HCT116 (cell line): ENCODE results near the gene LHFPL6. TPM values are rescaled to one million over a fixed set of nuclear protein-coding genes. Genes with fewer than 3 reads are reported as not detected.

ENCODE experiments used
- ATAC-seq: fragments of 200-7000 bp; cut with Tn5 transposase; 2 replicates; pipeline ENCODE4 v1.9.1; 2020; ENCODE audit warnings: mild to moderate bottlenecking, moderate library complexity
- BruUV-seq: library from RNA; stranded (reverse); fragments of 400-500 nt; replicated peaks from 2 replicates; lab custom pipeline; 2021; lab: Mats Ljungman, UMichigan
- CTCF ChIA-PET: fragments of 300-600 bp; sonication (Branson Sonifier 250); formaldehyde crosslinking; loops from one replicate; lab custom pipeline; 2021; ENCODE audit warnings: antibody characterized with exemption; lab: Charles Lee
- POLR2A ChIA-PET: fragments of 300-600, 350-600 bp; sonication (Branson Sonifier 250); formaldehyde crosslinking; loops from one replicate; lab custom pipeline; 2021; ENCODE audit warnings: antibody characterized with exemption; lab: Charles Lee
- RAD21 ChIA-PET, 2 experiments: fragments of 300-600 bp; sonication (Branson Sonifier 250); formaldehyde crosslinking; loops; one replicate each; lab custom pipeline; 2023; ENCODE audit warnings: low total read pairs in 2 of 2; ENCODE audit not compliant: uncharacterized antibody in 2 of 2, unreplicated experiment in 2 of 2, low non-redundant PET in 1 of 2; lab: Charles Lee
- DNase-seq: peaks from one replicate; pipeline ENCODE4 v3.0.0-alpha.2; 2010; ENCODE audit warnings: low read depth, low spot score
- H2AFZ ChIP-seq: fragments of 200-600 bp; shearing (Covaris generic), sonication (generic); 2 replicates; pipeline ENCODE4 v1.6.1; 2017; ENCODE audit warnings: low read depth, mixed run types, mixed read lengths, antibody characterized with exemption, low read length; ENCODE audit not compliant: poor library complexity, severe bottlenecking
- H3K27ac ChIP-seq: 2 replicates; pipeline ENCODE4 v1.5.1; 2012; ENCODE audit warnings: low read depth, low read length
- H3K27me3 ChIP-seq: fragments of 200-600 bp; sonication (generic); 2 replicates; pipeline ENCODE4 v1.6.1; 2016; ENCODE audit warnings: mixed run types, low read length, mixed read lengths; ENCODE audit not compliant: insufficient read depth
- H3K36me3 ChIP-seq, 2 experiments: fragments of 200-500 bp in 1 of 2; fragments of 200-600 bp in 1 of 2; sonication (Bioruptor generic) in 1 of 2; sonication (generic) in 1 of 2; 2 replicates each; pipeline versions ENCODE4 v1.5.1 to v1.6.1; 2014 to 2016; ENCODE audit warnings: low read length in 2 of 2, inconsistent platforms in 1 of 2, mixed read lengths in 1 of 2, mixed run types in 1 of 2; ENCODE audit not compliant: insufficient read depth in 2 of 2, control insufficient read depth in 1 of 2
- H3K4me1 ChIP-seq, 2 experiments: fragments of 200-600 bp in 1 of 2; sonication (generic) in 1 of 2; 2 replicates each; pipeline versions ENCODE4 v1.5.1 to v1.6.1; 2012 to 2017; ENCODE audit warnings: low read length in 2 of 2, inconsistent platforms in 1 of 2, mild to moderate bottlenecking in 1 of 2, mixed read lengths in 1 of 2, mixed run types in 1 of 2, moderate library complexity in 1 of 2; ENCODE audit not compliant: insufficient read depth in 2 of 2, control insufficient read depth in 1 of 2
- H3K4me2 ChIP-seq: fragments of 200-600 bp; sonication (generic); 2 replicates; pipeline ENCODE4 v1.6.1; 2017; ENCODE audit warnings: mixed run types, low read length, mixed read lengths
- H3K4me3 ChIP-seq, 2 experiments: fragments of 200-600 bp in 1 of 2; sonication (generic) in 1 of 2; replicated peaks in 1 of 2; 2 replicates each; pipeline ENCODE4 v1.5.1; 2011 to 2016; ENCODE audit warnings: low read length in 2 of 2, control low read depth in 1 of 2, low read depth in 1 of 2, mild to moderate bottlenecking in 1 of 2, mixed read lengths in 1 of 2, mixed run types in 1 of 2
- H3K79me2 ChIP-seq: fragments of 200-600 bp; sonication (generic); 2 replicates; pipeline ENCODE4 v1.6.1; 2017; ENCODE audit warnings: mild to moderate bottlenecking, mixed run types, low read length, moderate library complexity, mixed read lengths; ENCODE audit not compliant: insufficient read depth
- H3K9ac ChIP-seq: fragments of 200-600 bp; sonication (generic); 2 replicates; pipeline ENCODE4 v1.6.1; 2016; ENCODE audit warnings: low read length, mixed read lengths
- H3K9me2 ChIP-seq: fragments of 200-600 bp; sonication (generic), shearing (Covaris generic); 2 replicates; pipeline ENCODE4 v1.6.1; 2017; ENCODE audit warnings: mixed run types, mild to moderate bottlenecking, moderate library complexity; ENCODE audit not compliant: insufficient read depth
- H3K9me3 ChIP-seq, 2 experiments: fragments of 200-500 bp in 1 of 2; fragments of 200-600 bp in 1 of 2; sonication (Bioruptor generic) in 1 of 2; sonication (generic) in 1 of 2; 2 replicates each; pipeline ENCODE4 v1.6.1; 2014 to 2017; ENCODE audit warnings: low read length in 2 of 2, mixed read lengths in 2 of 2, inconsistent platforms in 1 of 2, low read depth in 1 of 2, mild to moderate bottlenecking in 1 of 2, mixed run types in 1 of 2, moderate library complexity in 1 of 2; ENCODE audit not compliant: control insufficient read depth in 1 of 2, insufficient read depth in 1 of 2
- H4K20me1 ChIP-seq: fragments of 200-600 bp; sonication (generic), shearing (Covaris generic); 2 replicates; pipeline ENCODE4 v1.6.1; 2017; ENCODE audit warnings: mixed run types, mild to moderate bottlenecking, moderate library complexity; ENCODE audit not compliant: insufficient read depth
- CBX3 ChIP-seq: IDR thresholded peaks from 2 replicates; pipeline ENCODE4 v1.6.1; 2012; ENCODE audit warnings: low read depth
- FOSL1 ChIP-seq: IDR thresholded peaks from 2 replicates; pipeline ENCODE4 v1.6.1; 2012; ENCODE audit warnings: low read depth
- POLR2AphosphoS5 ChIP-seq: IDR thresholded peaks from 2 replicates; pipeline ENCODE4 v1.6.1; 2011; ENCODE audit warnings: mild to moderate bottlenecking, low read depth, low read length, moderate library complexity
- SIN3A ChIP-seq: IDR thresholded peaks from 2 replicates; pipeline ENCODE4 v1.6.1; 2012; ENCODE audit warnings: low read depth
- SP1 ChIP-seq: IDR thresholded peaks from 2 replicates; pipeline ENCODE4 v1.6.1; 2012; ENCODE audit warnings: low read depth
- ZNF274 ChIP-seq: fragments of 200-500 bp; sonication (Bioruptor generic); IDR thresholded peaks from 2 replicates; pipeline ENCODE4 v1.6.1; 2014; ENCODE audit warnings: mild to moderate bottlenecking, low read depth, low read length, inconsistent platforms
- intact Hi-C: fragments of 100-400 bp; cut with micrococcal nuclease; formaldehyde crosslinking; loops from 2 replicates; pipeline ENCODE4 v1.10.0; 2022
- total RNA-seq: library from RNA; stranded (reverse); gene quantifications from one replicate; pipeline ENCODE4 v1.2.1, GENCODE V29; 2021; ENCODE audit not compliant: unreplicated experiment
- TF ChIP-seq, protein P1 (sequence below), 3 experiments: fragments of 200-600 bp in 1 of 3; sonication (generic) in 1 of 3; IDR thresholded peaks in 2 of 3; conservative IDR thresholded peaks in 1 of 3; 2 replicates each; pipeline ENCODE4 v1.5.1; 2012 to 2017; ENCODE audit warnings: low read depth in 2 of 3, low read length in 2 of 3, antibody characterized with exemption in 1 of 3, borderline replicate concordance in 1 of 3, control low read depth in 1 of 3, mild to moderate bottlenecking in 1 of 3, mixed read lengths in 1 of 3, mixed run types in 1 of 3, moderate library complexity in 1 of 3; ENCODE audit not compliant: insufficient read depth in 1 of 3
- TF ChIP-seq, protein P2 (sequence below): IDR thresholded peaks from 2 replicates; pipeline ENCODE4 v1.6.1; 2012; ENCODE audit warnings: low read depth
- TF ChIP-seq, protein P3 (sequence below): IDR thresholded peaks from 2 replicates; pipeline ENCODE4 v1.6.1; 2012

The LHFPL6 gene
- total RNA-seq, 1 experiment from 2014 or later, result 0.22 TPM

DNA sequence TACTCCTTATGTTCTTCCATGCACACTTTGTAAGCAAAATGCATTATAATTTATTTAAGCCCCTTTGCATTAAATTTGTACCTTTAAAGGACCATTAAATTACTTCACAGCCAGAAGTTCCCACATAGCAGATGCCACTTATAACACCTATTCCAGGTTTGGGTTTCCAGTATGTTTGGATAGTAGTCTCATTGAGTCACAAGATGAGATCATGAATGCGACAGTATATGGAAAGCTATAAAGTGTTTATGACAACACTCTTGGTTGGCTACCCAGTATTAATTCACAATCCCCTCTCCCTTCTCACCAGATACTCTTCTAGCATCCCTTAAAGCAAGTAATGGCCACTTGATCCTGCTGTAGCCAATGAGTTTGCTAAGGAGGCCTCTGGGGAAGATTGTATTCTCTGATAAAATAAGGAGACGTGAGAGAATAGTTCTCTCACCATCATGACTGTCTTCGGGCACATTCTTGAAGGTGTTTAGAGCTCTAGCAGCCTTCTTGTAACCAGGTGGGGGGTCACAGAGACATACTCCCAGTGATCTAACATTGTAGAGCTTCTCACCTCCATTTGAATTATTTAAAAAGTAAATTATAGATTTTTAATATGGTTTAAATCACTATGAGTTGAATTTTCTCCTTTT, 2.8 kb upstream of the LHFPL6 start:
- ChIA-PET RAD21 (no interaction called here), POLR2A (no interaction called here), CTCF (interaction anchor here (3.5 kb wide), 1 partner anchor 10 kb away, joined by 21 read pairs; no protein-coding TSS in a partner anchor)
- H3K9ac ChIP-seq, result no peak overlapping the region
- no peak overlapping the region for H3K4me2 ChIP-seq
- H3K4me1 ChIP-seq, result peaks cover 0 to 3% of the 10 kb centered on the region in 2 experiments; a peak in 1 of 4 replicates
- BruUV-seq, result no TSS peak
- H3K9me3 ChIP-seq, result no peaks in the 10 kb centered on the region
- no peak overlapping the region for H2AFZ ChIP-seq
- ATAC-seq, result no peak
- no peak overlapping the region for H3K4me3 ChIP-seq
- no peaks in the 10 kb centered on the region for H3K79me2 ChIP-seq
- no peaks in the 10 kb centered on the region for H3K36me3 ChIP-seq
- no peak for DNase-seq
- TF ChIP-seq SP1, result no peak
- peaks cover 20% of the 10 kb centered on the region; the same call in 1 of the 2 replicates for H3K27me3 ChIP-seq
- intact Hi-C loops, result no loop called here
- no peak overlapping the region for H3K27ac ChIP-seq
- H3K9me2 ChIP-seq, result no peaks in the 10 kb centered on the region
- no peaks in the 10 kb centered on the region for H4K20me1 ChIP-seq

DNA sequence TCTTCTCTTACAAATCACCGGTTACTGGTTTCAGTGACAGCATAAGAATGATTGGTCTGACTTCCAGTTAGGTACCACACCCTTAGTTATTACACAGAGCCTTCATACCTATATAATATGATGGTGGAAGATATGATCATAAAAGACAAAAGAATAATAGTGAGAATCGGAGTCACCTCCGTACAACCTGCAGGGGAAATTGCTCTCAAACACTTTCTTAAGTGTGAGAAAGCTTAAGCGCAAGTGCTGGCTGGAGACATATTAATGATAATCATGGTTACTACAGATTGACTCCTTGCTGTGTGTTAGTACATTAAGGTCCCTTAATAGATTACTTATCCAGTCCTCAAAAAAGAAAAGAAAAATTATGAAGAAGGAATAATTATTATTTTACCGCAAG, 1.8 kb upstream of the LHFPL6 start:
- RAD21 ChIA-PET, result no interaction called here
- Histone ChIP-seq H2AFZ (no peak overlapping the region), H3K4me1 (peaks cover 0 to 3% of the 10 kb centered on the region in 2 experiments; a peak in 1 of 4 replicates), H3K27ac (no peak overlapping the region), H3K27me3 (peaks cover 31% of the 10 kb centered on the region), H3K9me2 (no peaks in the 10 kb centered on the region), H3K9me3 (no peaks in the 10 kb centered on the region), H3K4me3 (no peak overlapping the region), H3K36me3 (no peaks in the 10 kb centered on the region), H3K4me2 (no peak overlapping the region), H3K9ac (no peak overlapping the region), H3K79me2 (no peaks in the 10 kb centered on the region), H4K20me1 (no peaks in the 10 kb centered on the region)
- no peak for TF ChIP-seq CBX3
- no peak for TF ChIP-seq ZNF274
- no peak for TF ChIP-seq FOSL1
- no peak for TF ChIP-seq SIN3A
- TF ChIP-seq, protein P1, sequence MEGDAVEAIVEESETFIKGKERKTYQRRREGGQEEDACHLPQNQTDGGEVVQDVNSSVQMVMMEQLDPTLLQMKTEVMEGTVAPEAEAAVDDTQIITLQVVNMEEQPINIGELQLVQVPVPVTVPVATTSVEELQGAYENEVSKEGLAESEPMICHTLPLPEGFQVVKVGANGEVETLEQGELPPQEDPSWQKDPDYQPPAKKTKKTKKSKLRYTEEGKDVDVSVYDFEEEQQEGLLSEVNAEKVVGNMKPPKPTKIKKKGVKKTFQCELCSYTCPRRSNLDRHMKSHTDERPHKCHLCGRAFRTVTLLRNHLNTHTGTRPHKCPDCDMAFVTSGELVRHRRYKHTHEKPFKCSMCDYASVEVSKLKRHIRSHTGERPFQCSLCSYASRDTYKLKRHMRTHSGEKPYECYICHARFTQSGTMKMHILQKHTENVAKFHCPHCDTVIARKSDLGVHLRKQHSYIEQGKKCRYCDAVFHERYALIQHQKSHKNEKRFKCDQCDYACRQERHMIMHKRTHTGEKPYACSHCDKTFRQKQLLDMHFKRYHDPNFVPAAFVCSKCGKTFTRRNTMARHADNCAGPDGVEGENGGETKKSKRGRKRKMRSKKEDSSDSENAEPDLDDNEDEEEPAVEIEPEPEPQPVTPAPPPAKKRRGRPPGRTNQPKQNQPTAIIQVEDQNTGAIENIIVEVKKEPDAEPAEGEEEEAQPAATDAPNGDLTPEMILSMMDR (IDR thresholded peaks at IDR 0.05 in 2 of 3, conservative IDR thresholded peaks at IDR 0.05 in 1 of 3; ENCODE audit: borderline replicate concordance in 1 of 3, insufficient read depth in 1 of 3, low read depth in 2 of 3, low read length in 2 of 3), result no peak
- TF ChIP-seq POLR2AphosphoS5, result no peak
- TF ChIP-seq, protein P2, sequence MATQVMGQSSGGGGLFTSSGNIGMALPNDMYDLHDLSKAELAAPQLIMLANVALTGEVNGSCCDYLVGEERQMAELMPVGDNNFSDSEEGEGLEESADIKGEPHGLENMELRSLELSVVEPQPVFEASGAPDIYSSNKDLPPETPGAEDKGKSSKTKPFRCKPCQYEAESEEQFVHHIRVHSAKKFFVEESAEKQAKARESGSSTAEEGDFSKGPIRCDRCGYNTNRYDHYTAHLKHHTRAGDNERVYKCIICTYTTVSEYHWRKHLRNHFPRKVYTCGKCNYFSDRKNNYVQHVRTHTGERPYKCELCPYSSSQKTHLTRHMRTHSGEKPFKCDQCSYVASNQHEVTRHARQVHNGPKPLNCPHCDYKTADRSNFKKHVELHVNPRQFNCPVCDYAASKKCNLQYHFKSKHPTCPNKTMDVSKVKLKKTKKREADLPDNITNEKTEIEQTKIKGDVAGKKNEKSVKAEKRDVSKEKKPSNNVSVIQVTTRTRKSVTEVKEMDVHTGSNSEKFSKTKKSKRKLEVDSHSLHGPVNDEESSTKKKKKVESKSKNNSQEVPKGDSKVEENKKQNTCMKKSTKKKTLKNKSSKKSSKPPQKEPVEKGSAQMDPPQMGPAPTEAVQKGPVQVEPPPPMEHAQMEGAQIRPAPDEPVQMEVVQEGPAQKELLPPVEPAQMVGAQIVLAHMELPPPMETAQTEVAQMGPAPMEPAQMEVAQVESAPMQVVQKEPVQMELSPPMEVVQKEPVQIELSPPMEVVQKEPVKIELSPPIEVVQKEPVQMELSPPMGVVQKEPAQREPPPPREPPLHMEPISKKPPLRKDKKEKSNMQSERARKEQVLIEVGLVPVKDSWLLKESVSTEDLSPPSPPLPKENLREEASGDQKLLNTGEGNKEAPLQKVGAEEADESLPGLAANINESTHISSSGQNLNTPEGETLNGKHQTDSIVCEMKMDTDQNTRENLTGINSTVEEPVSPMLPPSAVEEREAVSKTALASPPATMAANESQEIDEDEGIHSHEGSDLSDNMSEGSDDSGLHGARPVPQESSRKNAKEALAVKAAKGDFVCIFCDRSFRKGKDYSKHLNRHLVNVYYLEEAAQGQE, result no peak
- TF ChIP-seq, protein P3, sequence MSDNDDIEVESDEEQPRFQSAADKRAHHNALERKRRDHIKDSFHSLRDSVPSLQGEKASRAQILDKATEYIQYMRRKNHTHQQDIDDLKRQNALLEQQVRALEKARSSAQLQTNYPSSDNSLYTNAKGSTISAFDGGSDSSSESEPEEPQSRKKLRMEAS, result no peak
- ATAC-seq (no peak), DNase-seq (no peak)
- BruUV-seq, result no TSS peak
- POLR2A ChIA-PET, result no interaction called here
- intact Hi-C loops, result no loop called here
- CTCF ChIA-PET, result interaction anchor here (3.5 kb wide), 1 partner anchor 11 kb away, joined by 21 read pairs; no protein-coding TSS in a partner anchor
